Measurements from ENCODE around the gene TSPEAR.
"Not testable (repeated sequence)": the region's sequence is repeated elsewhere in the genome, so short reads cannot be mapped to it uniquely, and the experiment has no call there.

Gene TSPEAR

DNA sequence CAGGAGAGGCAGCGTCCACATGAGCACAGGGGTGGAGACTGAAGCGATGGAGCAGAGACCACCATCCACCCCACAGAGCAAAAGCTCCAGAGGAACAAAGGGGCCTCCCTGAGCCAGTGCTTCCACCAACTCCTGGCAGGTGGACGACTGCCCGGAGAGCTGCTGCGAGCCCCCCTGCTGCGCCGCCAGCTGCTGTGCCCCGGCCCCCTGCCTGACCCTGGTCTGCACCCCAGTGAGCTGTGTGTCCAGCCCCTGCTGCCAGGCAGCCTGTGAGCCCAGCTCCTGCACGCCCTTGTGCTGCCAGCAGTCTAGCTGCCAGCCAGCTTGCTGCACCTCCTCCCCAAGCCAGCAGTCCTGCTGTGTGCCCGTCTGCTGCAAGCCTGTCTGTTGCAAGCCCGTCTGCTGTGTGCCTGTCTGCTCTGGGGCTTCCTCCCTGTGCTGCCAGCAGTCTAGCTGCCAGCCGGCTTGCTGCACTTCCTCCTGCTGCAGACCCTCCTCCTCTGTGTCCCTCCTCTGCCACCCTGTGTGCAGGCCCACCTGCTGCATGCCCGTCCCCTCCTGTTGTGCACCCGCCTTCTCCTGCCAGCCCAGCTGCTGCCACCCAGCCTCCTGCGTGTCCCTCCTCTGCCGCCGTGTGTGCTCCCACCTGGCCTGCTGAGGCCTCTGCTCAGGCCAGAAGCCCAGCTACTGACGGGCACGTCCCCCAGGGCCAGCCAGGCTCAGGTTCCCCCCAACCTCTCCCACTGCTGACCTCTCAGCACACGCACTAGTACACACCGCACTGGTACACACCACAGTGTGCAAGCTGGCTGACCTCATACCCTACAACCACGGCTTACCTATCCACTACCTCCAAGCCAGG lies 9.0 kb downstream of the TSPEAR start:
- no peak for DNase-seq (ENCODE audit: low read depth)

DNA sequence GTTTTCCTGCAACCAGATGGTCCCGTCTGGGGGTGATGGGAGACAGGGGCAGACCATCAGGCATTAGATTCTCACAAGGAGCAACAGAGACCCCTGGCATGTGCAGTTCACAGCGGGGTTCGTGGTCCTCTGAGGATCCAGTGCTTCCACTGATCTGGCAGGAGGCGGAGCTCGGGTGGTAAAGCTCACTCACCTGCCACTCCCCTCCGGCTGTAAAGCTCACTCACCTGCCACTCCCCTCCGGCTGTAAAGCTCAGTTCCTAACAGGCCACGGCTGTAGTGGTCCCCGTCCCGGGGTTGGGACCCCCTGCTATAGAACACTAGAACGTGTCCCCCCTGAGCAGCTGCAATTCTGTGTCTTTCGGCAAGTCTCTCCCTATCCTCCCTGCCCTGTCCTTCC lies 9.8 kb downstream of the TSPEAR start:
- DNase-seq (ENCODE audit: low read depth) = no peak

DNA sequence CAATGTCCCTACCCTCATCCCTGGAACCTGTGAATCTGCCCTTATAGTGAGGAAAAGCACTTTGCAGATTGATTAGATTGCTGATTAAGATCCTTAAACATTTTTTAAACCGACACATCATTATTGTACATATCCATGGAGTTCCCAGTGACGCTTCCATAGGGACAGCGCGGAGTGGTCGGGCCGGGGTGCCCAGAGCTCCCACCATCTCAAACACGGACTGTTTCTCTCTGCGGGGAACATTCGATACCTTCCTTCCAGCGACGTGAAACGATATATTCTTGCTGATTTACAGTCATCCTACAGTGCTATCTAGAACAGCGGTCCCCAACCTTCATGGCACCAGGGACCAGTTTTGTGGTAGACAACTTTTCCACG lies 10.4 kb downstream of the TSPEAR start:
- no peak for DNase-seq (ENCODE audit: low read depth)

DNA sequence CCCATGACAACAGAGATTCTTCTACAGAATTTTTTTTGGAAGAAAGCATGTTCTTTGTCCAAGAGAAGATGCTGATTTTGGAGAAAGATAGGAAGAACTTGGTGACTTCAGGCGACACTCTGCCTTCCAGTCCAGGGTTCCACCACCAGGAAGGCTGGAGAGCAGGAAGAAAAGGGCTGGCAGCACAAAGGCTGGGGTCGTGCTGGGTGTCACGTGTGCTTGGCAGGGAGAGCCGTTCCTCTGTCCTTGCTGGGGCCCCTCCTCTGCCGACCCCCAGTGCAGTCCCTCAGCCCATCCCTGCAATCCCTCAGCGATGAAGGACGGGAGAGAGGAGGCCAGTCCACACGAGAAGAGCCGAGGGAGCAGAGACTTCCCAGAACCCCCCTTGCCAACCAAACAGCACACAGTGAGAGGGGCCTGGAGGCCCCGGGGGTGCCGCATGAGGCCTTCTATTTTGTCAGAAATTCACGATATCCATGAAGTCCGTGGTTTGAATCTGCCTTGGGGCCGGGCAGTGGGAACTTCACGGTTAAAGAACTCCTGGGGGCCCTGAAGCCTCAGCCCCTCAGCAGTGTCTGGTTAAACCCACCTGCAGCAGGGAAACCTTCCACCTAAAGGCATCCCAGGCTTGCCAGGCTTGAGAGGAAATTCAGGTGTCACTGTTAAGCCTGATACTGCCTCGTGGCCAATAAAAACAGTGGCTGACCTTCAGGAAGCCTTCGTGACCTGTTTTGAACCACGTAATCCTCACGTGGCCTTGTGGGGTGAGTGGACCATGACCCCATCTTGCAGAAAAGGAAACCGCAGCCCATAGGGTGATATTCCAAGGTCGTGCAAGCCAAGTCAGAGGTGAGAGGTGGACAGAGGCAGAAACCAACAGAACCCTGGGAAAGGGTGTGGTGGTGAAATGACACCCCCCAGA lies 11.0 kb downstream of the TSPEAR start:
- DNase-seq (ENCODE audit: low read depth) = no peak

DNA sequence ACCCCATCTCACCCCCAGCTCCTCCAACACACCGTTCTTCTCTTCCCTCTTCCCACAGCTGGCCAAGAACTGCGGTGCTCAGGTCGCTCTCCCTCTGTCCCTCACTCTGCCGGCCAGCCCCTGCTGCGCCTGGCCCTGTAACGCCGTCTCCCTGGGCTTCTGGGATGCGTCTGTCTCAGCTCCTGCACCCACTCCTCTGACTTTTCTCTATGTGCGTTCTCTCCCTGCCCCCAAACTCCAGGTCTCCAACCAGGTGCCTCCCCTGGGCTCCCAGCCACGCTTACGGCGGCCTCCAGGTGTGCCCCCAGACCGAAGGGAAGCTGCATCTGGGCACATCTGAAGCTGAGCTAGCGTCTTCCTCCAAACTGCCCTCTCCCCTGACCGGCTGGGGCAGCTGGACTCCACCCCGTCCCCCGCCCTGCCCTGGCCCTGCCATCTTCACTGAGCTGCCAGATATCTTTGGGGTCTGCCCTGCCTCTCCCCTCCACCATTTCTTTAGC lies 11.8 kb downstream of the TSPEAR start:
- DNase-seq (ENCODE audit: low read depth) = no peak

DNA sequence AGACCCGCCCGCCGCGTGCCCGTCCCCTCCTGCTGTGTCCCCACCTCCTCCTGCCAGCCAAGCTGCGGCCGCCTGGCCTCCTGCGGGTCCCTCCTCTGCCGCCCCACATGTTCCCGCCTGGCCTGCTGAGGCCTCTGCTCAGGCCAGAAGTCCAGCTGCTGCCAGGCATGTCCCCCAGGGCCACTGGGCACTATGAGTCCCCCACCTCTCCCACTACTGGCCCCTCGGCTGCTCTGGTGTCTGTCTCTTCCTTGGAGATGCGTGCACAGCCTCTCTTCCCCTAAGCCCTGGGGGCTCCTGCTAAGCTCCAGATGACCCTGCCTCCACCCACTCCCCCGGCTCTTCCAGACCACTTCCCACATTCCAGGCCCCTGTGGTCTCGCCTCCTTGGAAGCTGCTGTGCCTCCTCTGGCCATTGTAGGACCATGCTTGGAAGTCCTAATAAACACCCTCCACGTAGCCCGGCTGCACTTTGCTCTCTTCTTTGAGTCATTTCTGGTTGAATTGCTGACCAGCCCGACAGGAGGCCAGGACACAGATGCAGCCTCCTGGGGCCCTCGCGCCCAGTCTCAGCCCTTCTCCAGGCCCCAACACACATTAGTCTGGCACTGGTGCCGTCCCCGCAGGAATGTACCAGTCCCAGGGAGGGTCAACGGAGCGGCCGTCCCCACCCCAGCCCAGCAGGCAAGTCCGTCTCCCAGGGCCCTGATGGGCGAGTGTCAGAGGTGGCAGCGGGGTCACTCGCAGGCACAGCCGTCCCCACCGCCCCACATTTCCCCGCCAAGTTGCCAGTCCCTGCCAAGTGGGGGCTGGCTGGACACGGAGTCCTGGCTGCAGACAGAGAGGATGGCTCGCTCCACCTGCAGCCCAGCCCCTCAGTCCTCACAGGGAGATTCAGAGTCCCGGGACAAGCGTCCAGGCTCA lies 13.3 kb downstream of the TSPEAR start:
- no peak for DNase-seq (ENCODE audit: low read depth)

DNA sequence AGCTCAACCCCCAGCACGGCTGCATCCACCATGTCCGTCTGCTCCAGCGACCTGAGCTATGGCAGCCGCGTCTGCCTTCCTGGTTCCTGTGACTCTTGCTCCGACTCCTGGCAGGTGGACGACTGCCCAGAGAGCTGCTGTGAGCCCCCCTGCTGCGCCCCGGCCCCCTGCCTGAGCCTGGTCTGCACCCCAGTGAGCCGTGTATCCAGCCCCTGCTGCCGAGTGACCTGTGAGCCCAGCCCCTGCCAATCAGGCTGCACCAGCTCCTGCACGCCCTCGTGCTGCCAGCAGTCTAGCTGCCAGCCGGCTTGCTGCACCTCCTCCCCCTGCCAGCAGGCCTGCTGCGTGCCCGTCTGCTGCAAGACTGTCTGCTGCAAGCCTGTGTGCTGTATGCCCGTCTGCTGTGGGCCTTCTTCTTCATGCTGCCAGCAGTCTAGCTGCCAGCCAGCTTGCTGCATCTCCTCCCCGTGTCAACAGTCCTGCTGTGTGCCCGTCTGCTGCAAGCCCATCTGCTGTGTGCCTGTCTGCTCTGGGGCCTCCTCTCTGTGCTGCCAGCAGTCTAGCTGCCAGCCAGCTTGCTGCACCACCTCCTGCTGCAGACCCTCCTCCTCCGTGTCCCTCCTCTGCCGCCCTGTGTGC lies 14.1 kb downstream of the TSPEAR start, which contains the start of gene KRTAP10-12:
KRTAP10-12 (plus strand) TSS at position 1 of the 639 bp plus-strand sequence; CDS start at position 31, 30 bp downstream.
- DNase-seq (ENCODE audit: low read depth) = not testable (repeated sequence)

DNA sequence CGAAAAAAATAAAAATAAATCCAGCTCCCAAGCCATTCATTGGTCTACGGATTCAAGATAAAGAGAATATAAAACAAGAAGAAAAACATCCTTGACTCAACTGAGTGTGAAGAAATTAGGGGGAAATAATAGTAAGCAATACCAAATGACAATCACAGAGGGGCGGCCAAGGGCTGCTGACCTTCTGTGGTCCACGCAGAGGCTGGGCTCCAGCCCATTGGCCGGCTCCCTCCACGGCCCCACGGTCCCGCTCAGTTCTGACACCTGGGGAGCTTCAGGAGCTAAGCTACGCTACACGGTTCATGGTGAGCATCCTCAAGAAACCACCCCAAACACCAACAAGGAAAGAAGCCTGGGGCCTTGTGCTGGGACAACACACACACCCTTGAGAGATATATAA lies 14.8 kb downstream of the TSPEAR start:
- DNase-seq (ENCODE audit: low read depth) = no peak

DNA sequence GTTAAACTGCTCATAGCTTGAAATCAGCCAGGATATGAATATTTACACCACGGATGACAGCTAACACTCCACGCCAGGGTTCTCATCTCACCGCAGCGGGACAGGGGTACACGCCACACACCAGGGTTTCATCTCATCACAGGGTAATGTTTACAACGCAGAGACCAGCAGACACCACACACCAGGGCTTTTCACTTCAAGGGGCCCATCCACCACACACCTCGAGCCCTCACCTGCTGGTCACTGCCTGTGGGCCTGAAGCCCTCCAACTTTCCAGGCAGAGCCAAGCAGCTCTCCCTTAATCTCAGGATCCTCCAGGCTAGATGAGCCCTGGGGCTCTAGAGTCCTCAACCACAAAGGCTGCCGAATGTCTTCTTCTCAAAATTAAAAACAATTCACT lies 15.7 kb downstream of the TSPEAR start:
- no peak for DNase-seq (ENCODE audit: low read depth)

DNA sequence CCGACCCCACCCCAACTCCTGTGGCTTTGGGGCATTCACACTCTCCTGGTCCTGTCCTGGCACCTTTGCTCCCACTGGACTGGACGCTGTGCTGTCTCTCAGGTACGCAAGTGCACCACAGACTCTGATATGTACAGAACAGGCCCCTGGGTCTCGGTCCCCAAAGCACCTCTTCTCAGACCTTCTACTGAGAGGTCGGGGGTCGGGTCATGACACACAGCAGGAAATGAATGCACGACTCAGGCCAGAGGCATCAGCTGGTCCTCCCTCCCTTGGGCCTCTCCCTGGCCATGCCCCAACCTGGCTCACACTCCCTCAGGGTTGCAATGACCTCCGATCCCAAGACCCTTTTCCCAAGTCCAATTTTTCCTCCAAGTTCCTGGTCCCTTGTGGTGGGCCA lies 16.2 kb downstream of the TSPEAR start:
- no peak for DNase-seq (ENCODE audit: low read depth)

DNA sequence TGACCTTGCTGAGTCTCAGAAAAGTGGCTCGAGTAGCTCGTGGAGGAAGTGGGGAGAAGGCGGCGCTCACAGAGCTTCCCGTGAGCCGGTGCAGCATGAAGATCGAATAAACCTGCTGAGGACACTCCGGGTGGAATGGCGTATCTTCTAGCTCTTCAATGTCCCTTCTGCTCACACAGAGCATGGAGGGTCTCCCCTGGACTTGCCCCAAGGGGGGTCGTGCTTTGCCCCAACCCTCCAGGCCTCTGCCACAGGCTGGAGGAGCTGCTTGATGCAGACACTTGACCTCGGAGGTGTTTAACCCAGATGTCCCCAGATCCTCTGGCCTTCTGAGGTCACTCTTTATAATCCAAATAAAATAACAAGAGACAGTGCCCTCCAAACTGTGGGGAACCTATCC lies 16.6 kb downstream of the TSPEAR start:
- no peak for DNase-seq (ENCODE audit: low read depth)

DNA sequence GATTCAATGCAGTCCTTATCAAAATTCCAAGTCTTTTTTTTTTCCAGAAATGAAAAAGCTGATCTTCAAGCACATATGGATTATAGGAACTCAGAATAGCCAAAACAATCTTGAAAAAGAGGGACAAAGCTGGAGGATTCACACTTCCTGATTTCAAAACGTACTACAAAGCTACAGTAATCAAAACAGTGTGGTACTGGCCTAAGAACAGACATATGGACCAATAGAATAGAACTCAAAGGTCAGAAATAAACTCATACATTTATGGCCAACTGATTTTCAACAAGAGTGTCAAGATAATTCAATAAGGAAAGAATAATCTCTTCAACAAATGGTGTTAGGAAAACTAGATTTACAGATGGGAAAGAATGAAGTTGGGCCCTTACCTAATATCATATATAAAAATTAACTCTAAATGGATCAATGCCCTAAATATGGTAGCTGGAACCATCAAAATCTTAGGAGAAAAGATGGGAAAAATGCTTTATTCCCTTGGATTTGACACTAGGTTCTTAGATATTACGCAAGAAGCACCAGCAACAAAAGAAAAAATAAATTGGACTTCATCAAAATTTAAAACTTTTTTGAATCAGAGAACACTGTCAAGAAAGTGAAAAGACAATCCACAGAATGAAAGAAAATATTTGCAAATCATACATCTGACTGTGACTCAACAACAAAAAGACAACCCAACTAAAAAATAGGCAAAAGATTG lies 18.4 kb downstream of the TSPEAR start:
- no peak for DNase-seq (ENCODE audit: low read depth)

DNA sequence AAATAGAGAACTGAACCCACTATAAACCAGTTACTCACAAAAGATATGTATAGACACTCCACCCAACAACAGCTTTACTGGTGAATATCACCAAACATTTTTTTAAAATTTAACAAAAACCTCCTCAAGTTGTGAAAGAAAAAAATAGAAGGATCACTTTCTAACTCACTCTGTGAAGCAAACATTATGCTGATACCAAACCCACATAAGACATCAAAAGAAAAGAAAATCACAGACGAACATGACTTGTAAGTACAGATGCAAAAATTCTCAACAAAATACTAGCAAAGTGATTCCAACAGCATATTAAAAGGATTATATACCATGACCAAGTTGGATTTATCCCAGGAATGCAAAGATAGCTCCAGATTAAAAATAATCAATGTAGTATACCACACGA lies 19.7 kb downstream of the TSPEAR start:
- no peak for DNase-seq (ENCODE audit: low read depth)

DNA sequence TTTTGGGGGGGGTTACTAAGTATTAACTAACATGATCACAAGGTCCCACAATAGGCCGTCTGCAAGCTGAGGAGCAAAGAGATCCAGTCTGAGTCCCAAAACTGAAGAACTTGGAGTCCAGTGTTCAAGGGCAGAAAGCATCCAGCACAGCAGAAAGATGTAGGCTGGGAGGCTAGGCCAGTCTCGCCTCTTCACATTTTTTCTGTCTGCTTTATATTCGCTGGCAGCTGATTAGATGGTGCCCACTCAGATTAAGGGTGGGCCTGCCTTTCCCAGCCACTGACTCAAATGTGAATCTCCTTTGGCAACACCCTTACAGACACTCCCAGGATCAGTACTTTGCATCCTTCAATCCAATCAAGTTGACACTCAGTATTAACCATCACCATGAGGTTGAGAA lies 21.6 kb downstream of the TSPEAR start:
- DNase-seq (ENCODE audit: low read depth) = not testable (repeated sequence)

DNA sequence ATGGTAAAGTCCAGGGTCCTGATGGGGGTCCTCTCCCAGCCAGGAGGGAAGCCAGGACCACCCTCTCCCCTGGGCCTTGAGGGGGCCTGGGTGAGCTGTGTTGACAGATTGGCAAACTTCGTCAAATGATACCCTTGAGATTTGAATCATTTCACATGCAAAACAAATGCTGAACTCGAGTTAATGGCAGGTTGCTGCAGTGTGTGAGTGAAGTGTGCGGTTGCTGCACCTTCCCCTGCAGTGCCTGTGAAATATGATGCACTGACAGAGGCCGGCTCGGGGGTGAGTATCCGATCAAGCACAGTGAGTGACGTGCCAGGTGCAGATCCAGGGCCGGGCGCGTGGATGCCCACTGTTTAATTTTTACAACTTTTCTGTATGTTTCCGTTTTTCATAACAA lies 23.7 kb downstream of the TSPEAR start:
- DNase-seq (ENCODE audit: low read depth) = no peak

DNA sequence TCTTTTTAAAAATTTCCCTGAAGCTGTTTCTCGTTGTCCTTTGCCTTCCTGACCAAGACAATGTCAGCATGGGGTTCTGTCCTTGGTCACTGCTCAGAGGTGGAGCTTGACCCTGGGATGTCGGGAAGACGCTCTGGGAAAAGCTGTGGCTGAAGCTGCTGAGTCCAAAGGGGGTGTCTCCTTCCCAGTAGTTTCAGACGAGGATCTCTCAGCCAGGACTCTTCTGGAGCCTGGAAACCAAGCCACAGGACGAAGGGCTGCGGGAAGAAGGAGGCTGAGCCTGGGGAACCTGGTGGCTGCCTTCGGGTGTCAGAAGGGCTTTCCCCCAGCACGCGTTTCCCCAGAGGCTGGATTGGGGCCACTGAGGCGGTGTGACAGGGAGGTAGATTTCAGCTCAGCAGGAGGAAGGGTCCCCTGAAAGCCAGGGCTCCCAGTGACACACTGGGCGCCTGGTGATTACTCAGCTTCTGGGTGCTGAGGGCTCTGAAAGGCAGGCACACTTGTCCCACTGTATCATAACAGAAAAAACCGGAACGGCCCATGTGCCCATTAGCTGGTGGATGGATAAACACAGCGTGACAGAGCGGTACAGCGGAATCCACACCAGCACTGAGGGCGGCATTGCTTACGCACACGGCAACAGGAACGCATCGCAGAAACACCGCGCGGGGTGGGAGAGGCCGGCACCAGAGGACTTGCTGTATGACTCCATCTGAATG lies 24.4 kb downstream of the TSPEAR start:
- DNase-seq (ENCODE audit: low read depth) = no peak

DNA sequence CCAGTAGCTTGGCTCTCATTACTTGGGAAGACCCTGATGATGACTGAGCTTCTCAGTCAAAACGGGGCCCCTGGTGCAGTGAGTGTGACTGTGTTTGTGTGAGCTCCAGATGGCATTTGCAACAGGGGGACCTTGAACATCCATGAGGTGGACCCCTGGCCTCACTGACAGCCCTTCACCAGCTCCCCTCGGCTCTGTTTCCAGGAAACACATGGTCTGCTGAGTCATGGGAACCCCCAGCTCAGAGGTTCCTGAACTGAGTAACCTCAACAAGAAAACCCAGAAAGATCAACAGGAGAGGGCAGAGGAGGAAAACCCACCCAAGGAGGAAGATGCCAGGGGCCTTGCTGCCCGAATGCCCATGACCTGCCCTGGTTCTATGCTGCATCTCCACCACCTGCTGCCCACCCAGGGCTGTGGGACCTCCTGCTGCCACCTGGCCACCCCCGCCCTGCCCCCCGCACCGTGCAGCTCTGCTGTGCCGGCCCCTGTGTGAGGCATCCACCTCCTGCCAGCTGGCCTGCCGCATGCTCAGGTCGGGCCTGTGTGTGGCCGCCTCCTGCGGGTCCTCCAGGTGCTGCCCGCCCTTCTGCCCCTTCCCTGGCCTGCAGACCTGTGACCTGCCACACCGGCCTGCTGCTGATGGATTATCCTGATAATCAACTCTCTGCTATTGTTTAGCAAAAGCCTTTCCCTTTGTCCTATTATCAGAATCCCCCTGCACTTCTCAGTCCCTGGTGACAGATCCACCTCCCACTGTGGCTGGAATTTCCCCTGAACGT lies 25.2 kb downstream of the TSPEAR start:
- no peak for DNase-seq (ENCODE audit: low read depth)

DNA sequence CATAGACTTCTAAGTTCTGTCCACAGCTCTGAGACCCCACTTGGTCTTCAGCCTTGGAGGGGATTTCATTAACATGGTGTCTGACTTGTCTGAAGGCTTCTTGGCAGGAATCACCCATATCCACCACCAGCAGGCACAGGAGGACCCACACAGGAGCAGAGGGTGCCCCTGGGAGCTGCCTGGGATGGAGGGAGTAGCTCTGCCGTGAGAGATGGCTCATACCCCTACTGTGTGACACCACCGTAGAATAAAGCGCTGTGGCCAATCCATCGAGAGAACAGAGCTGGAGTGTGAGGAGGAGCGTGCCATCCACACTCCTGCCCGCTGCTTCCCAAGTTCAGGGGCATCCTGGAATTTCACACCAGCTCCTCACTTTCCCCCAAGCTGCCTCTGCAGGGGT lies 26.3 kb downstream of the TSPEAR start:
- DNase-seq (ENCODE audit: low read depth) = not testable (repeated sequence)

DNA sequence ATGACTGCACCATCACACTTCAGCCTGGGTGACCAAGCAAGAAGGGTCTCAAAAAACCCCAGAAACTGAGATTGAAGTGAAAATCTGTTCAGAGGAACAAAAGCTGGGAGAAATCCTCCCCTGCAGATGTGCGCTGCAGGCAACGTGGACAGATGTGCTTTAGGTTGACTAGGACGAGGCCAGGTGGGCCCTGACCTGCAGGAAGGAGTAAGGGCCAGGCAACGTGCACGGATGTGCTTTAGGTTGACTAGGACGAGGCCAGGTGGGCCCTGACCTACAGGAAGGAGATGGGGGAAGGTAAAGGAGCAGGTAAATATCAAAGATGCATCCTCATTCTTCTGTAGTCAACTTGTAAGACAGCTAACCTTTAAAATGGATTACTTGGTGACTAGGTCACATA lies 26.9 kb downstream of the TSPEAR start:
- no peak for DNase-seq (ENCODE audit: low read depth)

All from T-helper 22 cell (primary cell).